Cerebellar cortex (tissue), 1 donor: ENCODE measurements around the gene RALGAPA2.
A peak's percentile ranks its signal among the peaks of the same experiment; 100 is the strongest.

Experiments
- DNase-seq: peaks from one replicate; pipeline ENCODE4 v3.0.0-alpha.2; 2015; ENCODE audit warnings: low spot score

RALGAPA2 gene

DNA sequence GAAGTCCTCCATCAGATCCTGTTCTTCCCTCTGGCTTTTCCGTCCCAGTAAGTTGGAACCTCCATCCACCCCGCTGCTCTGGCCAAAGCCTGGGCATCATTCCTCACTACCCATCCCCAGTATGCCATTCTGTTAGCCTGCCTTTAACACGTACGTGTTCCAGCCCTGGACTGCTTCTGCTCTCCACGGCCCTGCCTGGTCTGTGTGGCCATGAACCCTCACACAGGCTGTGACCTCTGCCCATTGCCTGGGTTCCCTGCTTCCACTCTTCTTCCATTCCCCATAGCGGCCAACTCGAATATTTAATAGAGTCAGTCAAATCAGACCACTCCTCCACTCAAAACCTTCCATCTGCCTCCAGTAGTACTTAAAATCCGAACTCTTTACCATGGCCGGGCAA lies 29.4 kb downstream of the RALGAPA2 start:
- no peak for DNase-seq

- no peak for DNase-seq
Observed at GRCh38 chr20:20680991-20681508, 31.4 kb downstream of the RALGAPA2 start.

DNA sequence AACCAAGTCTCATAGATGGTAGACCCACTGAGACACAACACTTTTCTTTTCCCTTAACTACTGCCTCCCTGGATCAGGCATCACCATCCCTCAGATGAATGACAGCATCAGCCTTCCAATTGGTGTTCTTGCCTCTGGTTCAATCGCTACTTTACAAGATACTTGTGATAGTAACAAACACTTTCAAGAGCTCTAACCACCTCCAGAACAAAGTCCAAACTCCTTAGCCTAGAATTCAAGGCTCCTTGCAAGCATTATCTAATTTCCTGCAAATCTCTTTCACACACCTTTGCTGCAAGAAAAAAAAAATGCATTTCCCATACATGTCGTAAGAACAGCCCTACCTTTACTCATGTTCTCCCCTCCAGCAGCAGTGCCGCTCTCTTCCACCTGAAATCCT lies 33.1 kb downstream of the RALGAPA2 start:
- no peak for DNase-seq

- no peak for DNase-seq
Observed at GRCh38 chr20:20677186-20677585, 35.3 kb downstream of the RALGAPA2 start.

- no peak for DNase-seq
Observed at GRCh38 chr20:20668639-20669038, 43.8 kb downstream of the RALGAPA2 start.

GRCh38 chr20:20666359-20666758 lies 46.1 kb downstream of the RALGAPA2 start:
- DNase-seq = no peak

DNA sequence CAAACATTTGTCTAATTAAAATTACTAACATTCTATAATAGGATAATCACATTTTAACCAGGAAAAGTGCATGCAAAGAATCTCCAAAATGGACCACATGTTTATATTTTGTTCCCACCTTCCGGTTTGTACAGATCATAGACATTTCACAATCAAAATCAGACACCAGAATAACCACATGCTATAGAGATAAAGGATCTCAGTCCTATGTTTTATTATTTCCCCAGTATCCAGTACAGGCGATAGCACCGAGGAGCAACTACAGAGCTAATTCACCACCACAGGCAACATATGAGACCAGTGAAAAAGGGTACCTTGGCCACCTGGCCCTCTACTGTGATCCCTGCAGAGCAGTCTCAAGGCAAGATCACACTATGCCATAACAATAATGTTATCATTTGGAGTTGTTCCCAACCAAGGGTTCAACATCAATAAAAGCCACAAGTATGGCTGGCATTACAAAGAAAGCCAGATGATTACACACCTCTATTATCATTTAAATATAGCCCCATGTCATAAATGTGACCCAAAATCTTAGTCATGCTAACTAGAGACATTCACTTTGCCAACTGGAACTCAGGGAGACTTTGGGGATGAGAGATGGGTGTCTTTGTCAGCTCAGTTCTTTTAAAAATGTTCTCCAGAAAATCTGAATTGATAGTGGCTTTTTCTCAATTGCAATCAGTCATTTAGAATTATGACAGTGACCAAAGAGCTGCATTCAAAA lies 46.7 kb downstream of the RALGAPA2 start:
- no peak for DNase-seq

DNA sequence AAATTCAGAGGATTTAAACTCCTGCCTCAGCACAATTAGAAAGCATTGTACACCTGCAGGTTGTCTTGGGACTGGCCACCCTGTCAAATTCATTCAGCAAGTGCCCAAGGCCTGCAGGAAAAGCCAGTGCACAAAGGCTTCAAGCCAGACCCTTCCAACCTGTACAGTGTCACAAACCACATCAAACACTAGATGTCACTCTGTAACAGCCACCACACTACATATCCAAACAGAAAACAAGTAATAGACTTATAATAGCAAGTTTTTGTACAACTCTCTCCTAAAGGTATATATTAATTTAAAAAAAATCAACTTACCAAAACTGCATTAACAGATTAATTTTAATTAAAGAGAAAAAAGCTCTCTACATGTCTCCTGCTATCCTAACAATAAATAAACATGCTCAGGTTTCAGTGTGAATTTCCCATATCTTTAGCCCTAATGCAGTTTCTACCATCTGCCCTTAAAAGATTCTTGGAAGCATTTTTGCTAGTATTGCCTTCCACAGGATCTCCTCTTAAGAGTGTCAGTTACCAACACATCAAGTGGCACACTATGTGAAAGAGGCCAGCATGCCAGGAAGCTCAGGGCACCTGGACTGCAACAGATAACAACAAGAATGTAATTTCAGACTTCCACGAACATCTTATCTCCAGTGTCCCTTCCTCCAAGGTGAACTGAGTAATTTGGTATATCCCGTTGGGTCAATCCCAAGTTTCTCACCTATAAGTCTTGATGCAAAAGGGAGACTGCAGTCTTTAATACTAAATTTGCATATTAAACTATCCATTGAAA lies 47.5 kb downstream of the RALGAPA2 start:
- peak; percentile 51 for DNase-seq

DNA sequence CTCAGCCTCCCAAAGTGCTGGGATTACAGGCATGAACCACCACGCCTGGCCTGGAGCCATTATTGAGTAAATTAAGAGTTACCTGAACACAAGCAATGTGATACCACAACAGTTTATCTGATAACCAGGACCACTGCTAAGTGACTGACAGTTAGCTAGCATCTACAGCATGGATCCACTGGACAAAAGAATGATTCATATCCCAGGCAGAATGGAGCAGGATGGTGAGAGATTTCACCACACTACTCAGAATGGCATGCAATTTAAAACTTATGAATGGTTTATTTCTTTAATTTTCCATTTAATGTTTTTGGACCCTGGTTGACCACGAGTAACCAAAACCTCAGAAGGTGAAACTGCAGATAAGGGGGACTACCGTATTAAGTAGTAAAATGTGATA lies 48.6 kb downstream of the RALGAPA2 start:
- no peak for DNase-seq

- no peak for DNase-seq
Observed at GRCh38 chr20:20658871-20659431, 53.5 kb downstream of the RALGAPA2 start.

- DNase-seq = peak; percentile 52
Observed at GRCh38 chr20:20658123-20658522, 54.3 kb downstream of the RALGAPA2 start.

DNA sequence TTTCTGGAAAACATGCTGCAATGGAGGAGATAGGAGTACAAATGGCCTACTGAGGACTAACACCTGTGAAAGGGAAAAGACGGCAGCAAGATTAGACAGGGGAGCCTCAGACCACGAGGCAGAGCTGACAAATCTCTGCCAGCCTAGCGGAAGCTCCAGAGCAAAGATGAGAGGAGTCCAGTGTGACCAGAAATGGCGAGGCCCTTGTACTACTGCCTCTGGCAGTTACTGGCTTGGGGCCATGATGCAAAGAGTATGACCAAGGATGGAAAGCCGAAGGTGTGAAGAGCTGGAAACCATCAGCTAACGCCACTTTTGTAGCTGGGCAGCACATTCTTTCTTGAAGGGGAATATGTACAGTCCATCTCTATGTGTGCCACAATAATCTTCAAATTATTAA lies 55.4 kb downstream of the RALGAPA2 start:
- no peak for DNase-seq

- no peak for DNase-seq
Observed at GRCh38 chr20:20655883-20656282, 56.6 kb downstream of the RALGAPA2 start.

GRCh38 chr20:20649945-20650344 lies 62.5 kb downstream of the RALGAPA2 start:
- no peak for DNase-seq

GRCh38 chr20:20643927-20644326 lies 68.5 kb downstream of the RALGAPA2 start:
- DNase-seq = no peak

- DNase-seq = no peak
Observed at GRCh38 chr20:20641783-20642182, 70.7 kb downstream of the RALGAPA2 start.

DNA sequence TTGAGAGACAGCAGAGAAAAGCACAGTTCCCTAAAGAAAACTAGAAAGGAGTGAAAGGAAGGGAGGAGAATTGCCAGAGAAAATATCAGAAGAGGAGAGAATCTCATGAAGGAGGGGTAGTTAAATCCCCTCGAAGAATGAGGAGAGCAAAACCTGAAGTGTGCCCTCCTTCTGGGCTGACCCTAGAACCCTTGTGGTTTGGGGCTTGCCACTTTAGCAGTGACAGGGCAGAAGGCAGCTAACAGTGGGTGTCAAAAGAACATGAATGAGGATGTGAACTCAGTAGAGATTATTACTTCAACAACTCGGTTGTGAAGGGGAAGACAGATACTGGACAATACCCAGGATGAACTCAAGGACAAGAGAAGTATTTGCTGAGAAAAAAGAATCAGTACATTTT lies 73.6 kb downstream of the RALGAPA2 start:
- DNase-seq = no peak

- DNase-seq = no peak
Observed at GRCh38 chr20:20637998-20638725, 74.3 kb downstream of the RALGAPA2 start.

DNA sequence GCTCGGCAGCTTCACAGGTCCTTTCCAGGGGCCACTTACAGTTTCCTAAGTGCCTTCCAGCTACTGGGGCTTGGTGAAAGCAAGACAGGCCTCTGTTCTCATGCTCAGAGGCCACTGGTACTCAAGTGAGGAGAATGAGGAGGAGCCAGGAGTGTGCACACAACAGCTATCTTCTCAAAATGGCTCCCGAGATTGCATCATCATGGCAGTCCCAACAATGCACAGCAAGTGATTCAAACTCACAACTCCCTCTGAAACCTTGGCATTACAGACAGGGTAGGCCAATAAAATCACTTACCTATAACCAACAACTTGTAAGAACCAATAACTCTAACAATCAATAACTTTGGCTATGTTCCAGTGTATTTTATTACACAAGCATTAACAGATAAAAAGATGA lies 77.4 kb downstream of the RALGAPA2 start:
- no peak for DNase-seq

- DNase-seq = no peak
Observed at GRCh38 chr20:20632644-20633043, 79.8 kb downstream of the RALGAPA2 start.

- DNase-seq = no peak
Observed at GRCh38 chr20:20630551-20630950, 81.9 kb downstream of the RALGAPA2 start.

GRCh38 chr20:20629556-20630188 lies 82.8 kb downstream of the RALGAPA2 start:
- no peak for DNase-seq
